Measurements from ENCODE around the gene ACTR3. TPM values are rescaled to one million over a fixed set of nuclear protein-coding genes. Genes with fewer than 3 reads are reported as not detected.

ACTR3 gene
- total and polyA plus RNA-seq, 4 donors = 34.4 to 99.6 (median 51.8) TPM

- no peak for TF ChIP-seq MAX (IDR thresholded peaks at IDR 0.05)
- TF ChIP-seq RAD21 (IDR thresholded peaks at IDR 0.05) = peak in 1 of 2 donors; percentile 20
- Histone ChIP-seq H3K4me3 (ENCODE audit: low read depth in 1 of 3, low read length in 3 of 3) (no peak overlapping the region), H3K27me3 (ENCODE audit: control insufficient read depth in 4 of 4, insufficient read depth in 4 of 4, low read length in 3 of 4) (no peaks in the 10 kb centered on the region), H3K27ac (ENCODE audit: low read depth in 1 of 2, low read length in 2 of 2) (no peak overlapping the region), H3K9ac (ENCODE audit: low read depth in 1 of 2, low read length in 2 of 2) (no peak overlapping the region), H3K9me3 (ENCODE audit: control insufficient read depth in 4 of 4, low read length in 3 of 4) (no peaks in the 10 kb centered on the region), H3K4me1 (ENCODE audit: control insufficient read depth in 4 of 4, insufficient read depth in 4 of 4, low read length in 3 of 4) (peaks cover 2 to 12% (median 4%) of the 10 kb centered on the region in 4 donors), H3K36me3 (ENCODE audit: control insufficient read depth in 4 of 4, insufficient read depth in 3 of 4, low read depth in 1 of 4, low read length in 3 of 4) (peaks cover 0 to 3% (median 1%) of the 10 kb centered on the region in 4 donors)
- WGBS = 73% methylated on average over 3 of the region's 3 CpGs
- no peak for DNase-seq (ENCODE audit: low spot score)
These were observed 74.1 kb downstream of the ACTR3 start for GRCh38 chr2:113963965-113964364.

GRCh38 chr2:113964436-113964835 is 74.5 kb downstream of the ACTR3 start:
- Histone ChIP-seq H3K36me3 (ENCODE audit: control insufficient read depth in 4 of 4, insufficient read depth in 3 of 4, low read depth in 1 of 4, low read length in 3 of 4) (no peaks in the 10 kb centered on the region), H3K4me1 (ENCODE audit: control insufficient read depth in 4 of 4, insufficient read depth in 4 of 4, low read length in 3 of 4) (peaks cover 2 to 12% (median 4%) of the 10 kb centered on the region in 4 donors), H3K9me3 (ENCODE audit: control insufficient read depth in 4 of 4, low read length in 3 of 4) (no peaks in the 10 kb centered on the region), H3K27ac (ENCODE audit: low read depth in 1 of 2, low read length in 2 of 2) (no peak overlapping the region), H3K27me3 (ENCODE audit: control insufficient read depth in 4 of 4, insufficient read depth in 4 of 4, low read length in 3 of 4) (no peaks in the 10 kb centered on the region), H3K4me3 (ENCODE audit: low read depth in 1 of 3, low read length in 3 of 3) (no peak overlapping the region), H3K9ac (ENCODE audit: low read depth in 1 of 2, low read length in 2 of 2) (no peak overlapping the region)
- 92% methylated on average over 5 of the region's 5 CpGs for WGBS
- no peak for DNase-seq (ENCODE audit: low spot score)
- TF ChIP-seq HNF4G (IDR thresholded peaks at IDR 0.05) = no peak
- TF ChIP-seq FOXA2 (IDR thresholded peaks at IDR 0.05) = no peak
- TF ChIP-seq ZBTB33 (IDR thresholded peaks at IDR 0.05) = no peak
- TF ChIP-seq ATF3 (IDR thresholded peaks at IDR 0.05) = no peak
- TF ChIP-seq TAF1 (conservative IDR thresholded peaks at IDR 0.05) = no peak
- TF ChIP-seq HNF4A (conservative IDR thresholded peaks at IDR 0.05) = no peak
- no peak for TF ChIP-seq YY1 (IDR thresholded peaks at IDR 0.05)
- TF ChIP-seq GABPA (IDR thresholded peaks at IDR 0.05 in 1 of 2, conservative IDR thresholded peaks at IDR 0.05 in 1 of 2) = no peak
- TF ChIP-seq CTCF (IDR thresholded peaks at IDR 0.05; ENCODE audit: low read depth, low read length, missing input control) = no peak
- no peak for TF ChIP-seq JUND (IDR thresholded peaks at IDR 0.05)
- TF ChIP-seq FOXA1 (IDR thresholded peaks at IDR 0.05) = no peak
- no peak for TF ChIP-seq NR2F2 (IDR thresholded peaks at IDR 0.05)
- no peak for TF ChIP-seq REST (IDR thresholded peaks at IDR 0.05)
- TF ChIP-seq RAD21 (IDR thresholded peaks at IDR 0.05) = no peak
- TF ChIP-seq SP1 (IDR thresholded peaks at IDR 0.05) = no peak
- no peak for TF ChIP-seq RXRA (IDR thresholded peaks at IDR 0.05)
- no peak for TF ChIP-seq EGR1 (IDR thresholded peaks at IDR 0.05; ENCODE audit: low read depth in 2 of 2)

Data from liver (tissue), 9 donors.